PC-3 (cell line): Measurements from ENCODE around the gene COL19A1.

Experiments used
- CTCF ChIP-seq: fragments of 300-600 bp; sonication (generic); conservative IDR thresholded peaks from 2 replicates; pipeline ENCODE4 v1.5.1; 2017; ENCODE audit warnings: antibody characterized with exemption, low read depth, mild to moderate bottlenecking, low read length
- EZH2phosphoT487 ChIP-seq: fragments of 300-600 bp; sonication (generic); IDR thresholded peaks from 2 replicates; pipeline ENCODE4 v1.6.1; 2018; ENCODE audit warnings: mild to moderate bottlenecking, antibody characterized with exemption, low read length, borderline replicate concordance

GRCh38 chr6:70136996-70137395 lies 270.6 kb downstream of the COL19A1 start:
- TF ChIP-seq CTCF (no peak), EZH2phosphoT487 (no peak)
